MG63 (cell line): ENCODE data around the gene SPATA24. TPM values are rescaled to one million over a fixed set of nuclear protein-coding genes. Genes with fewer than 3 reads are reported as not detected.
"Not testable (repeated sequence)": the region's sequence is repeated elsewhere in the genome, so short reads cannot be mapped to it uniquely, and the experiment has no call there.

Experiments used
- DNase-seq: peaks from one replicate; pipeline ENCODE4 v3.0.0-alpha.2; 2020
- H3K27me3 ChIP-seq: fragments of 250-450 bp; sonication (Bioruptor Pico); 2 replicates; pipeline ENCODE4 v1.5.1; 2020; ENCODE audit warnings: mild to moderate bottlenecking, moderate library complexity
- H3K36me3 ChIP-seq: fragments of 250-450 bp; sonication (Bioruptor Pico); 2 replicates; pipeline ENCODE4 v1.5.1; 2020; ENCODE audit warnings: mild to moderate bottlenecking, moderate library complexity
- H3K4me3 ChIP-seq: fragments of 250-450 bp; sonication (Bioruptor Pico); 2 replicates; pipeline ENCODE4 v1.5.1; 2020; ENCODE audit warnings: mild to moderate bottlenecking, moderate library complexity
- H3K9me3 ChIP-seq: fragments of 250-450 bp; sonication (Bioruptor Pico); 2 replicates; pipeline ENCODE4 v1.5.1; 2020; ENCODE audit warnings: mild to moderate bottlenecking, moderate library complexity
- total RNA-seq: library from RNA; depleted of rRNA; stranded (reverse); fragments of >200 nt; shearing (Covaris generic); gene quantifications from 2 replicates; pipeline ENCODE4 v1.2.3, GENCODE V29; 2014; ENCODE audit warnings: low replicate concordance; rRNA removed

The SPATA24 gene, protein sequence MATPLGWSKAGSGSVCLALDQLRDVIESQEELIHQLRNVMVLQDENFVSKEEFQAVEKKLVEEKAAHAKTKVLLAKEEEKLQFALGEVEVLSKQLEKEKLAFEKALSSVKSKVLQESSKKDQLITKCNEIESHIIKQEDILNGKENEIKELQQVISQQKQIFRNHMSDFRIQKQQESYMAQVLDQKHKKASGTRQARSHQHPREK
- 1.2 and 9.7 TPM in 2 replicates for total RNA-seq

DNA sequence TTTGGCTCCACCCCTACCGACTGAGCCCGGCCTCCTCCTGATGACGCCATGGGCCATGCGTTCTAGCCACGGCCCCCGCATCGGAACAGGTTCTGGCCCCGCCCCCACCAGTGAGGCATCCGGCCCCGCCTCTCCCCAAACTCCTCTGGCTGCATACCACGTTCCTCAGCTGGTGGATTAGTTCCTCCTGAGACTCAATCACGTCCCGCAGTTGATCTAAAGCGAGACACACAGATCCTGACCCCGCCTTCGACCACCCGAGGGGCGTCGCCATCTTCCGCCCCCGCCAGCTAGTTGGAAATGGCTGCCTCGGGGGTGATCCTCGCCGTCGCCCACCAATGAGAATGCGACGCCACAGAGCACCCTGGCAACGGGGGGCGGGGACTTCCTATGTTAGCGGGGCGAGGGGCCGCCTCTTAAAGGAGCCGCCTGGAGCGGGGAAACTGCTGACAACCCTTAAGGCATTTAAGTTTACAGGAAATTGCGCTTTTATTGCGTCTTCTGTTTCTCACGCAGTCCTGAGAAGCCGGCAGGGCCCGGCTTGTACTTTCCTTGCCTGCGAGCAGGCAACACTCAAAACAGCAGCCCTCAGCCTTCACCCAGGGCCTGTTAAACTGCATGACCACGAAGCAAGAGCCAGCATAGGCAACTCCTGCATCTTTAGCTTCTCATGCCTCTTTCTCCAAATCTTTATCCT is at the start of gene SPATA24:
Gene SPATA24 (minus strand): TSS at position 303 of the 697 bp plus-strand sequence. CDS start 29 bp downstream, at position 274.
- Histone ChIP-seq H3K9me3 (no peaks in the 10 kb centered on the region), H3K27me3 (no peaks in the 10 kb centered on the region), H3K4me3 (peak within 1 kb of the TSS; percentile 55), H3K36me3 (no peaks in the 10 kb centered on the region)
- DNase-seq = peak; percentile 99

DNA sequence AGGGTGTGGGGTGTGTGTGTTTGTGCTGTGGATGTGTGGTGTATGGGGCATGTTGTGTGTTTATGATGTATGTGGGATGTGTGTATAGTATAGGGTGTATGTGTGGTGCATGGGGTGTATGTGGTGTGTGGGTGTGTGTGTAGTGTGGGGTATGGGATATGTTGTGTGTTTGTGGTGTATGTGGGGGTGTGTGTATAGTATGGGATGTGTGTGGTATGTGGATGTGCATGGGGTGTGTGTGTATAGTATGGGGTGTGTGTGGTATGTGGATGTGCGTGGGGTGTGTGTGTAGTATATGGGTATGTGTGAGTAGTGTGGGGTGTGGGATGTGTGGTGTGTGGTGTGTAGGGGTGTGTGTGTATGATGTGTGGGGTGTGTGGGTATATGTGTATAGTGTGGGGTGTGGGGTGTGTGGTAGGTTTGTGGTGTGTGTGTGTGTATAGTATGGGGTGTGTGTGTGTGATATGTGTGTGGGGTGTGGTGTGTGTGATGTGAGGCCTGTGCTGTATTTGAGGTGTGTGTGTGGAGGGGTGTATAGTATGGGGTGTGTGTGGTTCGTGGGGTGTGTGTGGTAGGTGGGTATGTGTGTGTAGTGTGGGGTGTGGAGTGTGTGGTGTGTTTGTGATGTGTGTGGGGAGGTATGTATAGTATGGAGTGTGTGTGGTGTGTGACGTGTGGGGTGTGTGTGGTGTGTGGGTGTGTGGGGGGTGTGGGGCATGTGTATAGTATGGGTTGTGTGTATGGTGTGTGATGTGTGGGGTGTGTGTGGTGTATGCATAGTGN is 48.2 kb upstream of the SPATA24 start:
- no peak overlapping the region for H3K4me3 ChIP-seq
- no peak for DNase-seq
- H3K27me3 ChIP-seq = no peaks in the 10 kb centered on the region
- no peaks in the 10 kb centered on the region for H3K9me3 ChIP-seq
- no peaks in the 10 kb centered on the region for H3K36me3 ChIP-seq

DNA sequence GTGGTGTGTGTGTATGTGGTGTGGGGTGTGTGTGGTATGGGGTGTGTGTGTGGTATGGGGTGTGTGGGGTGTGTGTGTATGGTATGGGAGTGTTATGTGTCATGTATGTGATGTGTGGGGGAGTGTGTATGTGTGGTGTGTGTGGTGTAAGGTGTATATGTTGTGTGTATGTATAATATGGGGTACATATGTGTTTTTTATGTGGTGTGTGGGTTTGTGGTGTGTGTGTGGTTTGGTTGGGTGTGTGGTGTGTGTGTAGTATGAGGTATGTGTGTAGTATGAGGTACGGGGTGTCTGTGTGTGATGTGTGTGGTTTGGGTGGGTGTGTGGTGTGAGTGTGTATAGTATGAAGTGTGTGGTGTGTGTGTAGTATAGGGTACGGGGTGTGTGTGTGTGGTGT is 47.3 kb upstream of the SPATA24 start:
- Histone ChIP-seq H3K4me3 (no peak overlapping the region), H3K27me3 (no peaks in the 10 kb centered on the region), H3K36me3 (no peaks in the 10 kb centered on the region), H3K9me3 (no peaks in the 10 kb centered on the region)
- no peak for DNase-seq

DNA sequence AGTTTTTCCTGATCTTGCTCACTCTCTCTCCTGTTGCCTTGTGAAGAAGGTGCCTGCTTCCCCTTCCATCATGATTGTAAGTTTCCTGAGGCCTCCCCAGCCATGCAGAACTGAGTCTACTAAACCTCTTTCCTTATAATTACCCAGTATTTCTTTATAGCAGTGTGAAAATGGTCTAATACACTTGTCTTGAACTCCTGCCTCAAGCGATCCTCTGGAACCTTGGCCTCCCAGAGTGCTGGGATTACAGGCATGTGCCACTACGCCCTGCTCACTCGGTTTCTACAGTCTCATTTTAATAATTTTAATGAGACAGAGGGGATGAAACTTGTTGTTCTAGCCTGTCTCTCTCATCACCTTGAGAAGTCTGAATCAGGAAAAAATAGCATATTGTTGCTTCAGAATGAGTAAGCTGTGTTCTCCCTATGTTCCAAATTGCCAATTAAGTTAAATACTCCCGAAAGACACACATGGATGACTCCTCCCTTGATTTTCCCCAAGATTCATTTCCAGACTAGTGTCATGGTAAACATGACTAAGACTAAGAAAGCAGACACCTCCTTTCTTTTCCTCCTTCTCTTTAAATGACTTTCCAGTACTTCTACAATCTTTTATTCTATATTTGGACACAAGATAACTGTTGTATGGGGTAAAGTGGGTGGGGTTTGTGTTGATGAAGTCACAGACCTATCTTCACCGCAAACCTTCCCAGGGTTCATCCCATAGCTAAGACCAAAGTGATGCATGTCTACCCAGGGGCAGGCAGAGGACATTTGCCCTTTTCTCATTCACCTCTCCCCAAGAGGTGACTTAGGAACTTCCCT is 43.3 kb upstream of the SPATA24 start:
- H3K9me3 ChIP-seq = no peaks in the 10 kb centered on the region
- no peak for DNase-seq
- H3K36me3 ChIP-seq = no peaks in the 10 kb centered on the region
- H3K27me3 ChIP-seq = no peaks in the 10 kb centered on the region
- no peak overlapping the region for H3K4me3 ChIP-seq

DNA sequence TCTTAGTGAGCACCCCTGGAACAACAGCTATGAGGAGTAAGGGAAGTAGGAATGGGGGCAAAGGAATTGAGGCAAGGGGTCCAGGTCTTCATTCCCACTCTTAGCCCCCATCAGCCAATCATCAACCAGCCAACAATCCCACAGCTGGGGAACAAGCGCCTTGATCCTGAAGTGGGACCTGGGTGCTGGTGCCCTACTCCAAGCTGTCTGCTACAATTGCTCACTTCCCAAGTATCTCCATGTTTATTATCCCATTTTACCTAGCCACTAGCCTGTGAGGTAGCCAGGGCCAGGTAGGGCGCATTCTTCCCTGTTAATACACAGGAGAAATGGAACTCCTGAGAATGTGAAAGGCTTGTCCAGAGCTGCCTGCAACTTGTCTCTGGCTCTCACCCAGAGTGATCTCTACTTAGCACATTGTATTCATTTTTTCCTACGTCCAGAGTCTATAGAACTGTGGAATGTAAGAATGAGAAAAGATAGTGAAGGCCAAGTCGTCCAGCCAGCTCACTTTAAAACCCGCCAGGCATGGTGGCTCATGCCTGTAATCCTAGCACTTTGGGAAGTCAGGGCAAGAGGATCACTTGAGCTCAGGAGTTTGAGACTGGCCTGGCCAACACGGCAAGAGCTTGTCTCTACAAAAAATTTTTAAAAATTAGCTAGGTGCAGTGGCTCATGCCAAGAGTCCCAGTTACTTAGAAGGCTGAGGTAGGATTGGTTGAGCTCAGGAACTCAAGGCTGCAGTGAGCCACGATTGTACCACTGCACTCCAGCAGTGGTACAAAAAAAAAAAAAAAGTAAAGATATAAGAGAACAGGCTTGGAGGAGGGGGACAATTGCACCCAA is 41.7 kb upstream of the SPATA24 start:
- no peaks in the 10 kb centered on the region for H3K36me3 ChIP-seq
- H3K4me3 ChIP-seq = no peak overlapping the region
- no peaks in the 10 kb centered on the region for H3K9me3 ChIP-seq
- peak; percentile 80 for DNase-seq
- no peaks in the 10 kb centered on the region for H3K27me3 ChIP-seq

DNA sequence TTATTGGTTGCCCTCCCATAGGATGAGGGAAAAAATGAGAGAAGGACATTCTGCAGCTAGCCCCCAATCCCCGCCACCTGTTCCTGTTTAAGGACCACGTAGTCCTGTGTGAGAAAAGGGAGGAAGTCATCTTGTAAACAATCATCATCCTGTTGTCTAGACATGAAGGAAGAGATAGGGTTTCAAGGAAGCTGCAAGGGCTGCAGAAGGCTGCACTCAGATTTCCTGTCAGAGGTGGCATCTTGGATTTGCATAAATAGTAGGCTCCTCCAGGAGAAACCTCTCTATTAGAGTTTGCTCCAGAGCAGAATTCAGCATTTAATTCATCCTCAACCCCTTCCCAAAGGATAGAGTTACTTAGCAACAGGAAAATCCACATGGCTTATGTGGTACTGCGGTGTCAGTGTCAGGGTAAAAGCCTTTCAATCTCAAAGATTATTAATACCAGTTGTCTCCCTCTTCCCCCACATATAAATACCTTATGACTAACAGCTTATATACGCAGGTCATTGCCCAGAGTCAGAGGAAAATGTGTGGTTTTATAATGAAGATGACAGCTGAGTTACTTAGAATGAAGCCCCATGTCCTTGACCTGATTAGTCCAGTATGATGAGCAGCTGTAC is 40.1 kb upstream of the SPATA24 start:
- H3K4me3 ChIP-seq = no peak overlapping the region
- no peaks in the 10 kb centered on the region for H3K36me3 ChIP-seq
- DNase-seq = no peak
- no peaks in the 10 kb centered on the region for H3K9me3 ChIP-seq
- H3K27me3 ChIP-seq = no peaks in the 10 kb centered on the region

DNA sequence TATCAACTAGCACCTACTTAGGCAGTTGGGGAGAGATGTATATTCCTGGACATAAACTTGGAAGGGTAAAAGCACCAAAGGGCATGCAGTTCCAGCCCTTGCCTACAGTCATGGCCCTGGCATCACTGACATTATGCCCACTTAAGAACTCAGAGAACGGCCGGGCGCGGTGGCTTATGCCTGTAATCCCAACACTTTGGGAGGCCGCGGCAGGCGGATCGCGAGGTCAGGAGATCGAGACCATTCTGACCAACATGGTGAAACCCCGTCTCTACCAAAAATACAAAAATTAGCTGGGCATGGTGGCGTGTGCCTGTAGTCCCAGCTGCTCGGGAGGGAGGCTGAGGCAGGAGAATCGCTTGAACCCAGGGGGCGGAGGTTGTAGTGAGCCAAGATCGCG is 36.5 kb upstream of the SPATA24 start:
- not testable (repeated sequence) for H3K36me3 ChIP-seq, DNase-seq, H3K9me3 ChIP-seq, H3K27me3 ChIP-seq, H3K4me3 ChIP-seq

DNA sequence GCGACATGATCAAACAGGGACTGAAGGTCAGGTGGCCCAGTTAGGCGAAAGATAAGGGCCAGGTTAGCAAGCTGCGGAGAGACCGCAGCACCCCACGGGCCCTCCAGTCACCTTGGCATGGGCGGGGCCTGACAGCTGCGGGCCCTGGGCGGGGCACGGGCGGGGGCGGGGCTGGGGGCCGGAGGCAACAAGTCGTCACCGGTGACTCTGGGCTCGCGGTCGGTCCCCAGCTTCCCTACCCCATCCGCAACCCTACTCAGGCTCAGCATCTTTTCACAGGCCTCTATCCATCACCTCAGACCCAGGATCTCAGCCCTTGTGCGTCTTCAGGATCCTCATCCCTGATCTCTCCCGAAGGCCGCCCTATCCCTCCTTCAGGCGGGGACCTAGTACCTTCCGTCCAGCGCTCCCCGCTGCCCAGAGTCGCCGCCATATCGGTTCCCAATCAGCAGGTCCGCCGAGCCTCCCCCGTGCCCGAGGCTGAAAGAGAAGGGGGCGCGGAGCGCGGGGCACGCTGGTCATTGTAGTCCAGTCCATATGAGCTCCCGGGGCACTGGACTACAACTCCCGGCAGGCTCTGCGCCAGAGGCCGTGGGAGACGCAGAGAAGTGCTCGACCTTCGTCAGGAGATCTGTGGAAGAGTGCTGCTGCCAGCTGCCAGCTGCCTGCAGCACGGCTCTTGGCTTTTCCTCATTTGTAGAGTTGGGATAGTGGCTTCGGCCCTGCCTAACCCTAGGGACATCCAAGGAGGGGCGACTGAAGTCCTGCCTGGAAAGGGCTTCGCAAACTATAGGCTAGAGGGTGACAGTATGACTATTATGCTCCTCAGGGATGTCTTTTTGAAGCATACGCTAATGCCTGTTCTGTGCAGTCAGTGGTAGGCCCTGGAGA is 35.4 kb upstream of the SPATA24 start, which contains the start of gene DNAJC18:
Gene DNAJC18 (minus strand): TSS at position 513 of the 891 bp plus-strand sequence. CDS start 80 bp downstream, at position 433.
- Histone ChIP-seq H3K9me3 (no peaks in the 10 kb centered on the region), H3K27me3 (no peaks in the 10 kb centered on the region), H3K36me3 (no peaks in the 10 kb centered on the region), H3K4me3 (no peak within 1 kb of the TSS)
- no peak for DNase-seq

DNA sequence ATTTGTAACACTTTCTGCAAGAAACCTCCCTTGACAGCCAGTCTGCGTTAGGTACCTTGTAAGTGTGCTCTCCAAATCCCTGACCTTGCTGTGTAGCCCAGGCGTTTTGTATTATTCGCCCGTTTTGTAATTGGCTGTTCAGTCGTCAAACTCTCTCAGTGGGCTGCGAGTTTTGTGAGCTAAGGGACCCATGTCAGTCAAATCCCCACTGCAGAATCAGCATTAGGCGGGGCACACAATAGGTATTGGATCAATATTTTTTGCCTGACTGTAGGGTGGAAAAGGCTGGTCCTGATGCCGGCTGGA is 34.8 kb upstream of the SPATA24 start:
- H3K4me3 ChIP-seq = no peak overlapping the region
- DNase-seq = no peak
- no peaks in the 10 kb centered on the region for H3K9me3 ChIP-seq
- H3K36me3 ChIP-seq = no peaks in the 10 kb centered on the region
- H3K27me3 ChIP-seq = no peaks in the 10 kb centered on the region

DNA sequence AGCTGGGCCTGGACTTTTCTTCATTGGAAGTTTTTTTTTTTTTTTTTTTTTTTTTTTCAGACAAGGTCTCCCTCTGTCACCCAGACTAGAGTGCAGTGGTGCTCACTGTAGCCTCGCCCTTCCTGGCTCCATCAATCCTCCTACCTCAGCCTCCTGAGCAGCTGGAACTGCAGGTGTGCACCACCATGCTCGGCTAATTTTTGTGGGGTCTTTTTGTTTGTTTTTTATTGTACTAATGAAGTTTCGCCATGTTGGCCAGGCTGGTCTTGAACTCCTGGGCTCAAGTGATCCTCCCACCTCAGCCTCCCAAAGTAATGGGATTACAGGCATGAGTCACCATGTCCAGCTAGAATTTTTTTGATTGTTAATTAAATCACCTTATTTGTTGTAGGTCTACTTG is 31.8 kb upstream of the SPATA24 start:
- Histone ChIP-seq H3K36me3 (no peaks in the 10 kb centered on the region), H3K4me3 (no peak overlapping the region), H3K27me3 (no peaks in the 10 kb centered on the region), H3K9me3 (no peaks in the 10 kb centered on the region)
- DNase-seq = no peak

DNA sequence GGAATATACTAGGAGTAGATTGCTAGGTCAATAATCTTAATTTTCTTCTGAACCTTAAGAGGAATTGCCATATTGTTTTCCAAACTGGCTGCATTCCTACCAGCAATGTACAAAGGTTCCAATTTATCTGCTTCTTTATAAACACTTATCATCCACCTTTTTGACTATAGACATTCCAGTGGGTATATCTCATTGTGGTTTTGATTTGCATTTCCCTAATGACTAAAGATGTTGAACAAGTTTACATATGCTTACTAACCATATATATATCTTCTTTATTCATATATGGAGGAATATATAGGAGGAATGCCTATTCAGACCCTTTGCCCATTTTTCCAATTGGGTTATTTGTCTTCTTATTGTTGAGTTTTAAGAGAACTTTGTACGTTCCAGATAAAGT is 27.8 kb upstream of the SPATA24 start:
- H3K9me3 ChIP-seq = no peaks in the 10 kb centered on the region
- no peaks in the 10 kb centered on the region for H3K27me3 ChIP-seq
- no peaks in the 10 kb centered on the region for H3K36me3 ChIP-seq
- DNase-seq = no peak
- H3K4me3 ChIP-seq = no peak overlapping the region

DNA sequence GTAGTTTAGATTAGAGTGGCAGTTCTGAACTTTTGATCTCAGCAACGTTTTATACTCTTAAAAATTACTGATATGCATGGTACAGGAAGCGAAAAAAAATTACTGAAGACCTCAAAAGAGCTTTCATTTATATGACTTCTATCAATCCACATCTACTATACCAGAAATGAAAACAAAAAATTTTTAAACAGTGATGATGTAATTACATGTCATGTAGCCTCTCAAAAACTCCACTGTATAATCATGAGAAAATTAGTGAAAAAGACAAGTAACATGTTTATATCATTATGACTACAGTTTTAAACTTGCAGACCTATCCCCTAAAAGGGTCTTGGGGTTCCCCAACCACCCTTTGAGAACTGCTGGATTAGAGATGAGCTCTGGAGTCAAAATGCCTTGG is 26.1 kb upstream of the SPATA24 start:
- no peaks in the 10 kb centered on the region for H3K36me3 ChIP-seq
- H3K4me3 ChIP-seq = no peak overlapping the region
- no peaks in the 10 kb centered on the region for H3K27me3 ChIP-seq
- H3K9me3 ChIP-seq = no peaks in the 10 kb centered on the region
- no peak for DNase-seq

DNA sequence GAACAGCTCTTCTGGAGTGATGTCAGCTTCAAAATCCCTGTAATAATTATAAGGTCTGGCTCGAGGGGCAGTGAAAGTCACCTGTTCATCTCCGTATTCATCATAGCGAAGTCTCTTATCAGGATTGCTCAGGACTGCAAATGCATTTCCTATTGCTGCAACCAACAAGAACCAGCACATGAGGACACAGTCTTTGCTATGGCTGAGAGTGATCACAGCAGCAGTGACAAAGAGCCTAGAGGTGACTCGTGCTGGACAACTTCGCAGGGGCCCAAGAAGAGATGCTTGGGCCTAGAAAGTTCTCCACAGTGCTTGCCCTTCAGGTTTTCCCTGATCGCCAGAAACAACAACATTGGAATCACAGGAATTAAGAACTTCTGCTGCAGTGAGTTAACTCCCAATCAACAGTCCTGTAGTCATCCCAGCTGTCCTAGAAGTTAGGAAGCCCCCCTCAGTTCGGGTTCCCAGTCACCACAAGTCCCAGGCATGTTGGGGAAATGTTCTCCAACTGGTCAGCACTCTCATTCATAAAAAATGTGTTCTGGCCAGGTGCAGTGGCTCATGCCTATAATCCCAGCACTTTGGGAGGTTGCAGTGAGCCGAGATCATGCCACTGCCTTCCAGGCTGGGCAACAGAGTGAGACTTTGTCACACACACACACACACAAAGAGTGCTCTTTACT is 22.5 kb upstream of the SPATA24 start:
- Histone ChIP-seq H3K36me3 (no peaks in the 10 kb centered on the region), H3K9me3 (no peaks in the 10 kb centered on the region), H3K27me3 (no peaks in the 10 kb centered on the region), H3K4me3 (no peak overlapping the region)
- peak; percentile 58 for DNase-seq

DNA sequence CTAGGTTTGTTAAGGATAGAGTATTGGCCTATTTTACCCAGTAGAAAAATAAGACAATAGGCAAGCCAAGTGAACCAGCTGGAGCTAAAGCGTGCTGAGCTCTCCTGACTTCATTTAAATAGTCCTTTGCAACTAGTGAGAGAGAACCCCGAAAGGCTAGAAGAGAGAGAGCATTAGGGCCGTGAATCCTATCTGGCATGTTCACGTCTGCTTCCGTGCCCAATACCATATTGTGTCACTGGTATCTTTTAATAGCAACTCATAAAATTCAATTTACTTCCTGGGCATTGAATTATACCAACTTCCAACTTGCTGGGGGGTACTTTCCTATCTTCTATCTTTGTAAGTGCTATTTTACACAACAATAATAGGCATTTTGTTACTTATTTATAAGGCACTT is 21.6 kb upstream of the SPATA24 start:
- H3K9me3 ChIP-seq = no peaks in the 10 kb centered on the region
- no peak overlapping the region for H3K4me3 ChIP-seq
- DNase-seq = no peak
- no peaks in the 10 kb centered on the region for H3K27me3 ChIP-seq
- no peaks in the 10 kb centered on the region for H3K36me3 ChIP-seq
